HG03159 (cell line): ENCODE measurements around the gene CD38.
"Not testable (repeated sequence)": the region's sequence is repeated elsewhere in the genome, so short reads cannot be mapped to it uniquely, and the experiment has no call there.

ENCODE experiments used
- ATAC-seq: cut with Tn5 transposase; IDR thresholded peaks from one replicate; pipeline ENCODE4 v1.9.1; 2021; ENCODE audit warnings: mild to moderate bottlenecking, moderate library complexity; ENCODE audit not compliant: unreplicated experiment

CD38 gene

GRCh38 chr4:15778289-15779241, at the start of gene CD38:
CD38 (plus strand) TSS chr4:15778328; CDS start chr4:15778415, 87 bp downstream.
- ATAC-seq, result peak; percentile 72

- peak; percentile 71 for ATAC-seq
Measured at GRCh38 chr4:15729910-15730533, 48.1 kb upstream of the CD38 start.

GRCh38 chr4:15733061-15733460, 45.1 kb upstream of the CD38 start:
- ATAC-seq, result not testable (repeated sequence)

- ATAC-seq, result no peak
Measured at GRCh38 chr4:15735536-15735935, 42.6 kb upstream of the CD38 start.

GRCh38 chr4:15736514-15737050, 41.5 kb upstream of the CD38 start:
- ATAC-seq, result no peak

- ATAC-seq, result no peak
Measured at GRCh38 chr4:15737255-15737654, 40.9 kb upstream of the CD38 start.

GRCh38 chr4:15738877-15739276, 39.3 kb upstream of the CD38 start:
- ATAC-seq, result no peak

GRCh38 chr4:15740764-15741404, 37.2 kb upstream of the CD38 start:
- ATAC-seq, result no peak

- no peak for ATAC-seq
Measured at GRCh38 chr4:15742083-15742582, 36.0 kb upstream of the CD38 start.

- no peak for ATAC-seq
Measured at GRCh38 chr4:15742637-15743036, 35.5 kb upstream of the CD38 start.

GRCh38 chr4:15744016-15744545, 34.0 kb upstream of the CD38 start:
- ATAC-seq, result no peak

- no peak for ATAC-seq
Measured at GRCh38 chr4:15746110-15746509, 32.0 kb upstream of the CD38 start.

GRCh38 chr4:15749001-15749400, 29.1 kb upstream of the CD38 start:
- no peak for ATAC-seq

- no peak for ATAC-seq
Measured at GRCh38 chr4:15751153-15751552, 27.0 kb upstream of the CD38 start.

- ATAC-seq, result no peak
Measured at GRCh38 chr4:15753081-15753480, 25.0 kb upstream of the CD38 start.

- no peak for ATAC-seq
Measured at GRCh38 chr4:15753786-15754185, 24.3 kb upstream of the CD38 start.

GRCh38 chr4:15754323-15754722, 23.8 kb upstream of the CD38 start:
- ATAC-seq, result no peak

GRCh38 chr4:15755321-15756155, 22.6 kb upstream of the CD38 start:
- peak; percentile 30 for ATAC-seq

GRCh38 chr4:15756361-15756861, 21.7 kb upstream of the CD38 start:
- peak; percentile 89 for ATAC-seq

GRCh38 chr4:15757054-15757453, 21.1 kb upstream of the CD38 start:
- ATAC-seq, result no peak
